ENCODE measurements around the gene ZNF24.

The ZNF24 gene

GRCh38 chr18:35290094-35290735, 54.0 kb downstream of the ZNF24 start, which contains the start of gene ZSCAN30:
Gene ZSCAN30, minus strand, starts transcription at chr18:35290229. Its CDS starts 25,877 bp downstream, at chr18:35264352.
- peak; percentile 88 to 98 (median 91) for DNase-seq

- peak in 1 of 5 experiments; percentile 14 for DNase-seq
Observed at GRCh38 chr18:35289727-35290093, 54.5 kb downstream of the ZNF24 start.

GRCh38 chr18:35289293-35289692, 54.9 kb downstream of the ZNF24 start:
- DNase-seq: peak in 1 of 5 experiments; percentile 19

GRCh38 chr18:35284841-35285240, 59.4 kb downstream of the ZNF24 start:
- DNase-seq: no peak

GRCh38 chr18:35283923-35284794, 60.1 kb downstream of the ZNF24 start:
- peak in 1 of 5 experiments; percentile 38 for DNase-seq

GRCh38 chr18:35282353-35282752, 61.9 kb downstream of the ZNF24 start:
- no peak for DNase-seq
